ENCODE measurements around the gene TCHP.

DNA sequence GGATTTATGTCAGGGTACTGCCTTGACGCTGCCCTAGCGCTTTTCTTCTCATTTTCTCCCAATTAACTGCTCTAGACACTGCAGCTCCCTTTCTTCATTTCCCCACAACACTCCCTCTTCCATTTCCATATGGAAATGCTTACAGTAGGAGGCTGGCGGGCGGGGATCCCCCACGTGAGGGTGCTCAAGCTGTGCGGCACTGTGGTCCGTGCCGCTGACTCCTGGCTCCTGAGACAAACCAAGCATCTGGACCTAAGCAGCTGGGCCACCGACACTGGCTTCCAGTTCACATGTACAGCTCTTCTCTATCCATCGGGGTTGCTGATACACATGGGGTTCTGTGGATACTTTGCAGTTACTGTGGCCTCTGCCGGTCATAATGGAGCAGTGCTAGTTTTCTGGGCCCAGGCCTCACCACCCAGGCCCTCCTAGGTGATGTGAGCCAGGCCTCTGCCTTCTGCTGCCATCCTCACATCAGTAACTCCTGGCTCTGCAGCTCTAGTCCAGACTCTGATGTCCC is 20.2 kb downstream of the TCHP start:
- TF ChIP-seq, protein P1, sequence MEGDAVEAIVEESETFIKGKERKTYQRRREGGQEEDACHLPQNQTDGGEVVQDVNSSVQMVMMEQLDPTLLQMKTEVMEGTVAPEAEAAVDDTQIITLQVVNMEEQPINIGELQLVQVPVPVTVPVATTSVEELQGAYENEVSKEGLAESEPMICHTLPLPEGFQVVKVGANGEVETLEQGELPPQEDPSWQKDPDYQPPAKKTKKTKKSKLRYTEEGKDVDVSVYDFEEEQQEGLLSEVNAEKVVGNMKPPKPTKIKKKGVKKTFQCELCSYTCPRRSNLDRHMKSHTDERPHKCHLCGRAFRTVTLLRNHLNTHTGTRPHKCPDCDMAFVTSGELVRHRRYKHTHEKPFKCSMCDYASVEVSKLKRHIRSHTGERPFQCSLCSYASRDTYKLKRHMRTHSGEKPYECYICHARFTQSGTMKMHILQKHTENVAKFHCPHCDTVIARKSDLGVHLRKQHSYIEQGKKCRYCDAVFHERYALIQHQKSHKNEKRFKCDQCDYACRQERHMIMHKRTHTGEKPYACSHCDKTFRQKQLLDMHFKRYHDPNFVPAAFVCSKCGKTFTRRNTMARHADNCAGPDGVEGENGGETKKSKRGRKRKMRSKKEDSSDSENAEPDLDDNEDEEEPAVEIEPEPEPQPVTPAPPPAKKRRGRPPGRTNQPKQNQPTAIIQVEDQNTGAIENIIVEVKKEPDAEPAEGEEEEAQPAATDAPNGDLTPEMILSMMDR (conservative IDR thresholded peaks at IDR 0.05; ENCODE audit: low read length) = no peak
- TF ChIP-seq EZH2phosphoT487 (IDR thresholded peaks at IDR 0.05; ENCODE audit: borderline replicate concordance) = no peak
